ENCODE data around the gene HNRNPC.

DNA sequence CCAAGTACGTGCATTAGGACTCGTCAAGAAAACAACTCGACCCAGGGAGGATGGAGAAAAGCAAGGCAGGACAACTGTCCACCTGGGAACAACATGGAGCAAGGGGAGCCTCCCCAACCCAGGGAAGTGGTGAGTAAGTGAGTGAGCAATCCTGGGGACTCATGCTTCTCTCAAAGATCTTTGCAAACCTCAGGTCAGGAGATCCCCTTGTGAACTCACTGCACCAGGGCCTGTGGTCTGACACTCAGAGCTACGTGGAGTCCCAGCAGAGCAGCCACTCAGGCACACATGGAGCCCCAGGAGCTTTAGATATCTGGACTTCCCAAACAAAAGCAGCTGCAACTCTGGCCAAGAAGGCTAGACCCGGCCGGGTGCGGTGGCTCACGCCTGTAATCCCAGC is 101.2 kb downstream of the HNRNPC start:
- TF ChIP-seq, protein P1, sequence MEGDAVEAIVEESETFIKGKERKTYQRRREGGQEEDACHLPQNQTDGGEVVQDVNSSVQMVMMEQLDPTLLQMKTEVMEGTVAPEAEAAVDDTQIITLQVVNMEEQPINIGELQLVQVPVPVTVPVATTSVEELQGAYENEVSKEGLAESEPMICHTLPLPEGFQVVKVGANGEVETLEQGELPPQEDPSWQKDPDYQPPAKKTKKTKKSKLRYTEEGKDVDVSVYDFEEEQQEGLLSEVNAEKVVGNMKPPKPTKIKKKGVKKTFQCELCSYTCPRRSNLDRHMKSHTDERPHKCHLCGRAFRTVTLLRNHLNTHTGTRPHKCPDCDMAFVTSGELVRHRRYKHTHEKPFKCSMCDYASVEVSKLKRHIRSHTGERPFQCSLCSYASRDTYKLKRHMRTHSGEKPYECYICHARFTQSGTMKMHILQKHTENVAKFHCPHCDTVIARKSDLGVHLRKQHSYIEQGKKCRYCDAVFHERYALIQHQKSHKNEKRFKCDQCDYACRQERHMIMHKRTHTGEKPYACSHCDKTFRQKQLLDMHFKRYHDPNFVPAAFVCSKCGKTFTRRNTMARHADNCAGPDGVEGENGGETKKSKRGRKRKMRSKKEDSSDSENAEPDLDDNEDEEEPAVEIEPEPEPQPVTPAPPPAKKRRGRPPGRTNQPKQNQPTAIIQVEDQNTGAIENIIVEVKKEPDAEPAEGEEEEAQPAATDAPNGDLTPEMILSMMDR (conservative IDR thresholded peaks at IDR 0.05; ENCODE audit: low read length): no peak
- TF ChIP-seq EZH2phosphoT487 (IDR thresholded peaks at IDR 0.05; ENCODE audit: borderline replicate concordance, low read depth, low read length): no peak

All from OCI-LY7 (cell line).